Measurements from ENCODE around the gene TMEM255B.

TMEM255B gene

DNA sequence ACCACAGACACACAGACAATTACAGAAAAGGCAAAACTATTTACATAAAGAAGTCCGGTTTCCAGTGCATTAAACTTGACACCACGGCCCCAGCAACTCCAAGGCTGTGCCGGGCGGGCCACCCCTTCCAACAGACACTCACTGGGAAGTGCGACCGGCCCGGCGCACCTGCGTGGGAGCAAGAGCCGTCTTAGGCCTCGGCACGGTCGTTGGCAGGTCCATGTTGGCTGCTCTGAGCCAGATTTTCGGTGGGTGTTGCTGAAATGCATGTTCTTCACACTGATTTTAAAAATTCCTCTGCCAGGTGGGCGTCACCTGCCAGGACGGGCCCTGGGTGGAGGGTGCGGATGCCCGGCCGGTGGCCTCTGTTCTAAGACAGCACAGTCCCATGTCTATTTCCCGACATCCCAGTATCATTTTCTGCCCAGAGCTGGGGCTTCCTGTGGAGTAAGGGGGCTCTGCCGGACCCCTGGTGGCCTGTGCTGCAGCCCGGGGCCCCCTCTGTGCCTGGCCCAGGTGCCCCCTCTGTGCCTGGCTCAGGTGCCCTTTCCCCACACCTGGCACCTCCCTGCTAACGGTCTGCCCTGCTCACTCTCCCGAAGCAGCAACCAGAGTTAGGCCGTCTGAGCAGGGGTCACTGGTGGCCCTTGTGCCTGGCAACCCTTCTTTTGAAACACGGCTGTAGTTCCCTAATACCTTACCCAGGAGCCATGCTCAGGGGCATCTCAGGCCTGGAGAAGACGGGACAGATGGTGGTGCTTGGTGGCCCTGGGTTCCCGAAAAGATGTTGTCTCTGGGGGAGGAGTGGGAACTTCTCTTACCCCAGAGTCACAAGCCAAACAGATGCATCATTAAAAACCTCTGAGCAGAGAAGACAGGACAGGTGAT lies 9.2 kb downstream of the TMEM255B start:
- H3K4me3 ChIP-seq (ENCODE audit: low read depth, low read length), result no peak overlapping the region
- DNase-seq (ENCODE audit: low read depth), result no peak
- in situ Hi-C loops (cut with HindIII; ENCODE audit: low sequenced_read_pairs), result no loop called here
- TF ChIP-seq, protein P1, sequence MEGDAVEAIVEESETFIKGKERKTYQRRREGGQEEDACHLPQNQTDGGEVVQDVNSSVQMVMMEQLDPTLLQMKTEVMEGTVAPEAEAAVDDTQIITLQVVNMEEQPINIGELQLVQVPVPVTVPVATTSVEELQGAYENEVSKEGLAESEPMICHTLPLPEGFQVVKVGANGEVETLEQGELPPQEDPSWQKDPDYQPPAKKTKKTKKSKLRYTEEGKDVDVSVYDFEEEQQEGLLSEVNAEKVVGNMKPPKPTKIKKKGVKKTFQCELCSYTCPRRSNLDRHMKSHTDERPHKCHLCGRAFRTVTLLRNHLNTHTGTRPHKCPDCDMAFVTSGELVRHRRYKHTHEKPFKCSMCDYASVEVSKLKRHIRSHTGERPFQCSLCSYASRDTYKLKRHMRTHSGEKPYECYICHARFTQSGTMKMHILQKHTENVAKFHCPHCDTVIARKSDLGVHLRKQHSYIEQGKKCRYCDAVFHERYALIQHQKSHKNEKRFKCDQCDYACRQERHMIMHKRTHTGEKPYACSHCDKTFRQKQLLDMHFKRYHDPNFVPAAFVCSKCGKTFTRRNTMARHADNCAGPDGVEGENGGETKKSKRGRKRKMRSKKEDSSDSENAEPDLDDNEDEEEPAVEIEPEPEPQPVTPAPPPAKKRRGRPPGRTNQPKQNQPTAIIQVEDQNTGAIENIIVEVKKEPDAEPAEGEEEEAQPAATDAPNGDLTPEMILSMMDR (IDR thresholded peaks at IDR 0.05; ENCODE audit: low read depth, low read length, missing control alignments), result no peak

DNA sequence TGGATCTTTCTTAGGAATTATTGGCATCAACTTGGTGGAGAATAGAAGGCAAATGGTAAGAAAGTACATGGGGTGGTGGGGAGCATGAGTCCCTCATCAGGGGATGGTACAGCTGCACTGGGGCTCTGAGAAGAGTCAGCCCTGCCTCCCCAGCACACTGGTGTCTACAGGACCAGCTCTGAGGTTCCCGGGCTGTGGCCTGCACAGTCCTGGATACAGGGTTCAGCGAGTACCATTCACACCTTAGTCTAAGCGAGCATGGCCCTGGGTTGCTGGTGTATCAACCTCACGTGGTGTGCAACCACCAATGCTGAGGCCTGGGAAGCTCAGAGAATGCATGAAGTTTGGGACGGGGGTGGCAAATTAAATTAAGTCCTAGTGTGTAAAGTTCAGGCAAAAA lies 10.1 kb downstream of the TMEM255B start:
- in situ Hi-C loops (cut with HindIII; ENCODE audit: low sequenced_read_pairs), result no loop called here
- TF ChIP-seq, protein P1 (IDR thresholded peaks at IDR 0.05; ENCODE audit: low read depth, low read length, missing control alignments), result no peak
- H3K4me3 ChIP-seq (ENCODE audit: low read depth, low read length), result no peak overlapping the region
- no peak for DNase-seq (ENCODE audit: low read depth)

DNA sequence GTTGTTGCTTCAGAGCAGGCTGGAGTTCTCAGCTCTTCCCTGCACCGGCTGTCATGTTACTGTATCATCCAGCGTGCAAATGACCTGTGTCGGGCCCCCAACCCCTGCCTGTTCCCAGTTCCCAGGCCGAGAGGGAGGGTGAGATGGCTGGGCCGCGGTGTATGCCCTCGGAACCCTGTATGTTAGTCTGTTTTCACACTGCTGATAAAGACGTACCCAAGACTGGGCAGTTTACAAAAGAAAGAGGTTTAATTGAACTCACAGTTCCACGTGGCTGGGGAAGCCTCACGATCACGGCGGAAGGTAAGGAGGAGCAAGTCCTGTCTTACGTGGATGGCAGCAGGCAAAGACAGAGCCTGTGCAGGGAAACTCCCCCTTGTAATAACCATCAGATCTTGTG lies 10.9 kb downstream of the TMEM255B start:
- in situ Hi-C loops (cut with HindIII; ENCODE audit: low sequenced_read_pairs), result no loop called here
- DNase-seq (ENCODE audit: low read depth), result no peak
- TF ChIP-seq, protein P1 (IDR thresholded peaks at IDR 0.05; ENCODE audit: low read depth, low read length, missing control alignments), result no peak
- H3K4me3 ChIP-seq (ENCODE audit: low read depth, low read length), result no peak overlapping the region

DNA sequence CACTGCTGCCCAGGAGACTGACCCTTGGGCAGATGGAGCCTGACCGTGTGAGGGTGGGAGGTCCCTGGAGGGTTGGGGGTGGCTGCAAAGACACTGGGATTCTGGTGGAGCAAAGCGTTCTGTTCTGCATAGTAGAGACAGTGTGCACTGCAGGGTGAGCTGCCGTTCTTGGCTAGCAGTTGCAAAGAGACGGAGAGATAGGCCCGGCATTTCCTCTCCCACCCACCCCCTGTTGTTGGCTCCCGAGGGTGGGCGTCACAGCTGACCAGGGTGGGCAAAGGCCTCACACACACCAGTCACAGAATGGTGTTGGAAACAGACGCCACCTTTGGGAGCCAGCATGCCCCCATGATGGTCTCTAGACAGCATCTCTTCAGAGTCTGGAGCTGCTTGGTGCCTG lies 11.4 kb downstream of the TMEM255B start:
- in situ Hi-C loops (cut with HindIII; ENCODE audit: low sequenced_read_pairs), result no loop called here
- DNase-seq (ENCODE audit: low read depth), result no peak
- TF ChIP-seq, protein P1 (IDR thresholded peaks at IDR 0.05; ENCODE audit: low read depth, low read length, missing control alignments), result no peak
- H3K4me3 ChIP-seq (ENCODE audit: low read depth, low read length), result no peak overlapping the region

DNA sequence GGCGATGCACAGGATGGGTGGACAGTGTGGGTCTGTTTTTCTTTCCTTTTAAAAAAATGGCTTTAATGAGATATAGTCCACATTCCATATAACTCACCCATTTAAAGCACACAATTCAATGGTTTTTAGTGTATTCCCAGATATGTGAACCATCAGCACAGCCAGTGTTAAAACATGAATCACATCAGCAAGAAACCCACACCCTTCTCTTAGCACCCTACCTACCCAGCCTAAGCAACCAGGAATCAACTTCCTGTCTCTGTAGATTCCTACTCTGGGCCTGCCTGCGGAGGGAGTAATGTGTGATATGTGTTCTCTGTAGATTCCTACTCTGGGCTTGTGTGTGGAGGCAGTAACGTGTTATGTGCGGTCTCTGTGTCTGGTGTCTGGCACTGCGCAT lies 11.9 kb downstream of the TMEM255B start:
- TF ChIP-seq, protein P1 (IDR thresholded peaks at IDR 0.05; ENCODE audit: low read depth, low read length, missing control alignments), result no peak
- in situ Hi-C loops (cut with HindIII; ENCODE audit: low sequenced_read_pairs), result no loop called here
- no peak for DNase-seq (ENCODE audit: low read depth)
- no peak overlapping the region for H3K4me3 ChIP-seq (ENCODE audit: low read depth, low read length)

DNA sequence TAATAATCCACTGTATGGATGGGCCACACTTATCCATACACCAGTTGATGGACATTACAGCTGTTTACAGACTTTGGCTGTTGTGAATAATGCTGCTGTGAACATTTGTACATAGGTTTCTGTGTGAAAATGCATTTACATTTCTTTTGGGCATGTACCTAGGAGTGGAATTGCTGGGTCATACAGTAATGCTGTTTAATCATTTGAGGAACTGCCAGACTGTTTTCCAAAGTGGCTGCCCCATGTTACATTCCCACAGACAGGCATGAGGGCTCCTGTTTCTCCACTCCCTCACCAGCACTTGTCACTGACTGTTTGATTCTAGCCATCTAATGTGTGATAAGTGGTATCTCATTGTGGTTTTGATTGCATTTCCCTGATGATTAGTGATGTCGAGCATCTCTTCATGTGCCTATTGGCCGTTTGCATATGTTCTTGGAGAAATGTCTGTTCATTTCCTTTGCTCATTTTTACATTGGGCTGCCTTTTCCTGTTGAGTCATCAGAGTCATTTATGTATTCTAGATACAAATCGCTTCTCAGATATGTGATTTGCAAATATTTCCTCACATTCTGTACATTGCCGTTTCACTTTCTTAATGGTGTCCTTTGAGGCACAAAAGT lies 12.8 kb downstream of the TMEM255B start:
- in situ Hi-C loops (cut with HindIII; ENCODE audit: low sequenced_read_pairs), result no loop called here
- H3K4me3 ChIP-seq (ENCODE audit: low read depth, low read length), result no peak overlapping the region
- TF ChIP-seq, protein P1 (IDR thresholded peaks at IDR 0.05; ENCODE audit: low read depth, low read length, missing control alignments), result no peak
- DNase-seq (ENCODE audit: low read depth), result no peak
